Stimulated activated CD4-positive, alpha-beta T cell treated with anti-CD3 and anti-CD28 coated beads, Interleukin-4, amount 100 ng/mL, for 4 hours (primary cell): ENCODE data around the gene ROCK2.

ENCODE experiments used
- DNase-seq, 2 experiments: peaks; one replicate each; pipeline ENCODE4 v3.0.0-alpha.2; 2020

Gene ROCK2

GRCh38 chr2:11144077-11144737 is 200.2 kb downstream of the ROCK2 start:
- DNase-seq, result no peak

DNA sequence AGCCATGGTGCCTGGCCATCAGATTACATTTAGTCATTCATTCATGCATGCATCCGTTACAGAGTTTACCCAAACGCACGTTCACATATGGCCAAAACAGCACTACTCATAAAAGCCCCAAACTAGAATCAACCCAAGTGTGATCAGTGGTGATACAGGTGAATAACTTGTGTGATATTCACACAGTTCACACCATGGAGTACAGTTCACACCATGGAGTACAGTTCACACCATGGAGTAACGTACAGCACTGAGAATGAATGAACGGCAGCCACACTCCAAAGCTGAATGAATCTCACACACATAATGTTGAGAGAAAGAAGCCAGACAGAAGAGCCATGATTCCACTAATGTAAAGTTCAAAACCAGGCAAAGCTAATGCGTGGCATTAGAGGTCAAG is 201.4 kb downstream of the ROCK2 start:
- DNase-seq, result no peak

DNA sequence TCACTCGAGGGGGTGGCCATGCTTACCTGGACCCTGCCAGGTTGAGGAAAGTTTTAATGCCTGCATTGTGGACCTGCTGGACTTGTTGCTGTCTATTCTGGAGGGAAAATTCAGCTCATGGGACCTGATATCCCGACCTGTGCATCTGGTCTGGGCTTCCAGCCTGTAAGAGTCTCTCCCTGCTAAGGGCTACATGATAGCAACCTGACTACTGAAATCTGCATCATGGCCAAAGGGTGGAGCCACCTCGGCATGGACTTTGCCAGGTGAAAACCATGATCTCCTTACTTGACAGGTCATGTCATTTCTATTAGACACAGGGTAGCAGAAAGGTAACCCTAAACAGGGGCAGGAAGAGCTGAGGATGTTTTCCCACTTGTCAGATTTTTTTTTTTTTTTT is 202.1 kb downstream of the ROCK2 start:
- DNase-seq, result no peak

DNA sequence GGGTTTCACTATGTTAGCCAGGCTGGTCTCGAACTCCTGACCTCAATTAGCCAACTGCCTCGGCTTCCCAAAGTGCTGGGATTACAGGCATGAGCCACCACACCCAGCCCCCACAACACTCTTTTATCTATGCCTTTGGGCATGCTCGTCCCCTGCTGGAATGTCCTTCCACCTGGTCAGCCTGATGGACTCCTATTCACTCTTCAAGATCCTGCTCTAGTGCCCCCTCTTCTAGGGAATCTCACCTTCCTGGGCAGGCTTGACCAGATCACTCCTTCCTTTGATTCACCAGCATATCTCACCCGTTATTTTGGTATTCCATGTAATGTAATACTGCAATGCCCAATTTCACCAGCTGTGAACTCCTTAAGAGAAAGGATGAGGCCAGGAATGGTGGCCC is 203.1 kb downstream of the ROCK2 start:
- no peak for DNase-seq

GRCh38 chr2:11140492-11140891 is 203.9 kb downstream of the ROCK2 start:
- no peak for DNase-seq

DNA sequence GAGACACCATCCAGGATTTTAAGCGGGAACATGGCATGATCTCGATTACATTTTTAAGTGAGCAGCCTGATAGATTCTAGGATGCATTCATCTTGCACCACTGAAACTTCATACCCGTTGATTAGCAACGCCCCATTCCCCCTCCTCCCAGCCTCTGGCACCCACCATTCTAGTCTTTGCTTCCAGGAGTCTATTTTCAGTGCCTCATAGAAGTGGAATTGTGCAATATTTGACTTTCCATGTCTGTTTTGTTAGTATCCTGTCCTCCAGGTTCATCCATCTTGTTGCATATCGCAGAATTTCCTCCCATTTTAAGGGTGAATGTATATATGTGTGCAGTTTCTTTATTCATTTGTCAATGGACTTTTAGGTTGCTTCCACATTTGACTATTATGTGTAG is 210.1 kb downstream of the ROCK2 start:
- no peak for DNase-seq

DNA sequence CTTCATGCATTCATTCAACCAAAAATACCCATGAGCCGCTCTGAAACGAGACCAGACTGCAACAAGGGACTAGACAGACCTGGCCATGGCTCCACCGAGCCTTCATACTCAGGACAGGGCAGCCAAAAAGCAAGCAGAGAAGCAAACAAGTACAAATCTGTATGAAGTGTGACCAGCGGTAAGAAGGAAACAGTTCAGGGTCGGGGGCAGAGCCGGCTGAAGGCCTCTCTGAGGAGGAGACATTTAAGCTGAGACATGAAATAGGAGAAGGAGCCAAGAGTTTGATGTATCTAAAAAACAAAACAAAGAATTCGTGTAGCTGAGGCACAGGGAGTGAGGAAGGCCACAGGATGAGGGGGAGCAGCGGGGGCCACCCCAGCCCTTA is 210.5 kb downstream of the ROCK2 start:
- DNase-seq, result no peak

- no peak for DNase-seq
These were observed 211.0 kb downstream of the ROCK2 start for GRCh38 chr2:11133238-11133935.

DNA sequence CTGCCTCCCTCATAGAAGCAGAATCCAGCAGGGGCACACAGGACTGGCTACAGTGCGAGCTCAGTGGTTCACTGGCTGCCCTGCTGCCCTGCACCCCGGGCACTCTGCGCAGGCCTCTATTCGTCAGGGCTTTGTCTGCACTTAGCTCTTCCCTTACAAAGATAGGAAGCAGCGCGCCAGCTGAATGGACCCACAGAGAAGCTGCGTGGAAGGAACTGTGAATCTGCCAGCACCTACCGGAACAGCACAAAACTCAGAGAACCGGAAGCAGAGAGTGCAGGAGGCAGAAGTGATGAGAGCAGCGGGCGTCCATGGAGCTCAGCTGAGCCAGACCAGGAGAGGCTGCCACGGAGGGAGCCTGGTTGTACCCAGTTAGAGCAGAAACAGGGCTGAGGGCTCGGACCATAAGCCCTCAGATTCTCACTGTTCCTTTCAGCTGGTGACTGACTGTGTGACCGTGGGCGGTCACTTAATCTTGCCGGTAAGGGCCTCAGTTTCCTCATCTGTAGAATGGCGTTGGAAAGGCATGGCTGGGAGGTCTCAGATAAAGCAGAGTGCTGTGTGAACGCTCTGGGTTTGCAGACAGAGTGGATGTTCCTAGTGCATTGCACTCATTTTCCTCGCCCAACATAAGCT is 212.3 kb downstream of the ROCK2 start:
- DNase-seq, result no peak

DNA sequence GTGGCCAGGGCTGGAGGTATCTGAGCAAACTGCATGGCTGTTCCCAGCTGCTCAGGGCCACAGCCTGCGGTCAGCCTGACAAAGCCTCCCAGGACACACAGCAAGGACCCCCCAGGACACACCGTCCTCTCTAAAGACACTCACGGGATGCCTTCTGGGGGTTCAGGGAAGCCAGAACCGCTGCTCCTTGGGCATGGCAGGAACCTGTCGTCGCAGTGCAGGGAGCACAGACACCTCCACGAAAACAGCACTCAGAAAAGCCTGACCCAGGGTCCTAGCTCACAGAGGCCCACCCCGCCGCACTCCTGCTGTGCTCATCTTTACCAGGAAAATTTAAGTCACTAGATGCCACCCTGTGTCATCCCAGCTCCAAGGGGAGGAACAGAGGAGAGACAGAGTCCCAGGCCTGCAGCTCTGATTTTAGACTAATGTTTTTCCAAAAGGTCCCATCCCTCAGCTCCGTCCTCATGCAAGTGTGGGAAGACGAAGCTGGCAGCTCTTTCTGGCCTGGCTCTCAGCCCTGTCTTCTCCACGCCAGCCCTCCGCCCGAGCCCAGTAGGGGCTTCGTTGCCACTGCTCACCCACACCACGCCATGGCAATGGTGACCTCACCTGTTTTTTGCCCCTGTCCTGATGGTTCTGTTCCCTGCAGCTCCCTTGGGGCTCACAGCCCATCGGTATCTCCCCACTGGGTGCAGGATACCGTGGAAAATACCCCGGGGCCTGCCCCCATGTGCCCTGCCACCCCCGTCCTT is 213.1 kb downstream of the ROCK2 start:
- no peak for DNase-seq
